Stimulated activated CD4-positive, alpha-beta T cell treated with anti-CD3 and anti-CD28 coated beads, Interleukin-4, amount 100 ng/mL, for 24 hours (primary cell): Measurements from ENCODE around the gene ADAMTS8.

Experiments used
- DNase-seq: peaks from one replicate; pipeline ENCODE4 v3.0.0-alpha.2; 2020

Gene ADAMTS8

GRCh38 chr11:130428316-130429119 is at the start of gene ADAMTS8:
Gene ADAMTS8 (minus strand): TSS chr11:130428609. CDS start chr11:130428286, 323 bp downstream.
- no peak for DNase-seq

DNA sequence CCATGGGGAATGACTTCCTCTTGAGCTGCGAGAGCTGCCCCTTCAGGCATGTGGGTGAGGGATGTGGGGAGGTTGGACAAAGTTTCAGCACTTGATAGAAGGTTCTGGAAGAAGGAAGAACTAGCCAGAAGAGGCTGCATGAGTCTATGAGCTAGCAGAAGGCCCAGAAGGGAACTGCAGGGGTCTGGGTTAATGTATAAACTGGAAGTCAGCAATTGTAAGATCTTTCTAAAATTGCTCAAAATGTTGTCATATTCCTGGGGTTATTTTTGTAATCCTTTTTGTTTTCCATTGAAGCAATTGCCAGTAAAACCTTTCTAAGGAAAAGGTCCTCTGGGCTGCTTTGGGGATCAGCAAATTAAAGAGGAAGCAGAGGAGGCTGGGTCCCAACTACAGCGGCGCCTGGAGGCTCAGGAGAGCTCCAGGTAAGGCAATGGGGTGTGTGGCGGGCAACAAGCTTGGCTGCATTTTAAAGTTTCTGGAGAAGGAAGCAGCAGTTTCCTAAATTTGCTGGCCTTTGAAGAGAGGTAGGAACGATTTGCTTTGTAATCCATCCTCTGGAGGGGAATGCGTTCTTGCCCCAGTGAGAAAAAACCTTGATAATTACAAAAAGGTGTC is 49.3 kb upstream of the ADAMTS8 start:
- no peak for DNase-seq

- DNase-seq, result no peak
Measured at GRCh38 chr11:130476922-130477491, 48.6 kb upstream of the ADAMTS8 start.

GRCh38 chr11:130476200-130476921 is 48.0 kb upstream of the ADAMTS8 start:
- DNase-seq, result no peak

GRCh38 chr11:130475426-130476053 is 47.1 kb upstream of the ADAMTS8 start:
- no peak for DNase-seq

GRCh38 chr11:130474637-130475400 is 46.4 kb upstream of the ADAMTS8 start:
- DNase-seq, result no peak

GRCh38 chr11:130473795-130474377 is 45.5 kb upstream of the ADAMTS8 start:
- no peak for DNase-seq

DNA sequence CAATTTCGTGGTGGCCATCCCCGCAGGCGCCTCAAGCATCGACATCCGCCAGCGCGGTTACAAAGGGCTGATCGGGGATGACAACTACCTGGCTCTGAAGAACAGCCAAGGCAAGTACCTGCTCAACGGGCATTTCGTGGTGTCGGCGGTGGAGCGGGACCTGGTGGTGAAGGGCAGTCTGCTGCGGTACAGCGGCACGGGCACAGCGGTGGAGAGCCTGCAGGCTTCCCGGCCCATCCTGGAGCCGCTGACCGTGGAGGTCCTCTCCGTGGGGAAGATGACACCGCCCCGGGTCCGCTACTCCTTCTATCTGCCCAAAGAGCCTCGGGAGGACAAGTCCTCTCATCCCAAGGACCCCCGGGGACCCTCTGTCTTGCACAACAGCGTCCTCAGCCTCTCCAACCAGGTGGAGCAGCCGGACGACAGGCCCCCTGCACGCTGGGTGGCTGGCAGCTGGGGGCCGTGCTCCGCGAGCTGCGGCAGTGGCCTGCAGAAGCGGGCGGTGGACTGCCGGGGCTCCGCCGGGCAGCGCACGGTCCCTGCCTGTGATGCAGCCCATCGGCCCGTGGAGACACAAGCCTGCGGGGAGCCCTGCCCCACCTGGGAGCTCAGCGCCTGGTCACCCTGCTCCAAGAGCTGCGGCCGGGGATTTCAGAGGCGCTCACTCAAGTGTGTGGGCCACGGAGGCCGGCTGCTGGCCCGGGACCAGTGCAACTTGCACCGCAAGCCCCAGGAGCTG is 44.8 kb upstream of the ADAMTS8 start:
- no peak for DNase-seq

- no peak for DNase-seq
Measured at GRCh38 chr11:130472434-130472961, 44.1 kb upstream of the ADAMTS8 start.

DNA sequence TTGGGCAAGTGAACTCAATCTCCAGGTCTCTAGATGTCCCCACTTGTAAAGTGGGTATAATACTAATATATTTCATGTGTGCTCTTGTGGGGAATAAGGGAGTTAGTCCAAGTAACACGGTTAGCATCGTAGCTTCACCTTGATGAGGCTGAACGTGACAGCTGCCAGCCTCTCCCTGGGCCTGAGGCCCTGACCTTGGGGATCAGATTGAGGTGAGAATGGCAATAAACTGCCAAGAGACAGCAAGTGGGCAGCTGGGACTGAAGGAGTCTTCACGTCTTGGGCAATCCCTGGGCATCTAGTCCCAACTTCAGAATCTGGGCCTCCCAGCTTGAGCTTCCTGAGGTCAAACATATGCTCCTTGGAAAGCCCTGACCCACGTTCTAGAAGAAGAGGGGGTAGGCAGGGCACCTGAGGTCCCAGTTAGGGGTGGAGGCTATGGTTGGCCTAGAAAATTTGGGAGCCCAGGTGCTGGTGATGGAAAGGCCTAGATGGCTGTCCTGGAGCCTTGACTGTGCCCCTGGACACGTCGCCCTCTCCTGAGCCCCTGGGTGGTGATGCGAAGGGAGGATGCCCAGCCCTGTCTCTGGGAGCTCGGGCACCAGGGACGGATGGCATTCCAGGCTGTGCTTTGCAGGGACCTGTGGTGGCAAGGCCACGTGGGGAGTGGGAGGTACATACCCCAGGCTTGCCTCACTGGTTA is 43.5 kb upstream of the ADAMTS8 start:
- DNase-seq, result no peak

DNA sequence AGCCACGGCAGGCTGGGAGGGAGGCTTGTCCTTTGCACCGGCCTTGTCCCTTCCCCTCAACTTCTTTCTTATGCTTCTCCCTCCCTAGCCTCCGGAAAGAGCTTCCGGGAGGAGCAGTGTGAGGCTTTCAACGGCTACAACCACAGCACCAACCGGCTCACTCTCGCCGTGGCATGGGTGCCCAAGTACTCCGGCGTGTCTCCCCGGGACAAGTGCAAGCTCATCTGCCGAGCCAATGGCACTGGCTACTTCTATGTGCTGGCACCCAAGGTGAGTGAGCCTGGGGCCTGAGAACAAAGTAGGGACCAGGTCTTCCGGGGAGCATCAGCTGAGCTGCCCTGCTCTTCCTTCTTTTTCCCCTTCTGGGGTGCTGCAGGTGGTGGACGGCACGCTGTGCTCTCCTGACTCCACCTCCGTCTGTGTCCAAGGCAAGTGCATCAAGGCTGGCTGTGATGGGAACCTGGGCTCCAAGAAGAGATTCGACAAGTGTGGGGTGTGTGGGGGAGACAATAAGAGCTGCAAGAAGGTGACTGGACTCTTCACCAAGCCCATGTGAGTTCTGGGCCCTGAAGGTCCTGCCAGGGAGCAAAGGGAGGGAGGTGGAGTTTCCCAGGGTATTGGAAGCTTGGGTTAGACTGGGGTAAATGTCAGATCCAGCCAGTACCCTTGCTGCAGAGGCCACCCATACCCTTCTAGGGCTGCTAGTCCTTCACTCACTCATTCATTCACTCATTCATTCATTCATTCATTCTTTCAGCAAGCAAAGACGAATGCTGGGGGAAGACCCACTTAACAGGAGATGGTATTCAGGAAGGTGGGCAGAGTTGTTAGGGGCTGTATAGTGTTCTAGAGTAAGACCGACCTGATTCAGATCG is 42.7 kb upstream of the ADAMTS8 start:
- no peak for DNase-seq

GRCh38 chr11:130469181-130469580 is 40.8 kb upstream of the ADAMTS8 start:
- DNase-seq, result no peak

- no peak for DNase-seq
Measured at GRCh38 chr11:130467116-130467900, 38.9 kb upstream of the ADAMTS8 start.

- no peak for DNase-seq
Measured at GRCh38 chr11:130465263-130465662, 36.9 kb upstream of the ADAMTS8 start.

GRCh38 chr11:130464291-130464812 is 35.9 kb upstream of the ADAMTS8 start:
- DNase-seq, result no peak

GRCh38 chr11:130462931-130463330 is 34.5 kb upstream of the ADAMTS8 start:
- DNase-seq, result no peak

- DNase-seq, result no peak
Measured at GRCh38 chr11:130462101-130462885, 33.9 kb upstream of the ADAMTS8 start.
